NCI-H345 treated with DMSO at 0.1 percent for 48 hours (cell line): ENCODE data around the gene NLE1.
A peak's percentile ranks its signal among the peaks of the same experiment; 100 is the strongest.
"Not testable (repeated sequence)": the region's sequence is repeated elsewhere in the genome, so short reads cannot be mapped to it uniquely, and the experiment has no call there.

Experiments used
- DNase-seq: peaks from one replicate; lab custom pipeline; 2025; ENCODE audit not compliant: unreplicated experiment; lab: John Stamatoyannopoulos, UW

Gene NLE1

GRCh38 chr17:35129154-35129972 lies 12.7 kb downstream of the NLE1 start:
- DNase-seq = no peak

- no peak for DNase-seq
These were observed 14.2 kb downstream of the NLE1 start for GRCh38 chr17:35127751-35128514.

- no peak for DNase-seq
These were observed 20.8 kb downstream of the NLE1 start, which contains the start of gene FNDC8 for GRCh38 chr17:35121315-35121714. TSS of gene FNDC8 (plus strand) at chr17:35121615. CDS start at chr17:35121694, 79 bp downstream.

- DNase-seq = peak; percentile 64
These were observed 22.5 kb downstream of the NLE1 start, which contains the start of gene RAD51D for GRCh38 chr17:35119370-35120165. TSS of gene RAD51D (minus strand) at chr17:35119860. CDS start at chr17:35119613, 247 bp downstream.

GRCh38 chr17:35117984-35118383 lies 24.1 kb downstream of the NLE1 start:
- no peak for DNase-seq

- DNase-seq = no peak
These were observed 25.3 kb downstream of the NLE1 start for GRCh38 chr17:35116845-35117244.

GRCh38 chr17:35110791-35111190 lies 31.3 kb downstream of the NLE1 start:
- DNase-seq = not testable (repeated sequence)

- no peak for DNase-seq
These were observed 37.2 kb downstream of the NLE1 start for GRCh38 chr17:35104844-35105450.

- DNase-seq = no peak
These were observed 38.8 kb downstream of the NLE1 start for GRCh38 chr17:35103271-35103670.

- DNase-seq = no peak
These were observed 40.4 kb downstream of the NLE1 start for GRCh38 chr17:35101725-35102124.

GRCh38 chr17:35101036-35101435 lies 41.1 kb downstream of the NLE1 start:
- no peak for DNase-seq

- no peak for DNase-seq
These were observed 42.2 kb downstream of the NLE1 start for GRCh38 chr17:35099908-35100307.

- DNase-seq = no peak
These were observed 44.3 kb downstream of the NLE1 start for GRCh38 chr17:35097776-35098175.

- DNase-seq = no peak
These were observed 46.4 kb downstream of the NLE1 start for GRCh38 chr17:35095741-35096140.

GRCh38 chr17:35094902-35095301 lies 47.2 kb downstream of the NLE1 start:
- DNase-seq = no peak

- not testable (repeated sequence) for DNase-seq
These were observed 51.4 kb downstream of the NLE1 start for GRCh38 chr17:35090707-35091106.

GRCh38 chr17:35089586-35090296 lies 52.4 kb downstream of the NLE1 start:
- no peak for DNase-seq

- DNase-seq = peak; percentile 52
These were observed 53.1 kb downstream of the NLE1 start for GRCh38 chr17:35088881-35089585.

- peak; percentile 35 for DNase-seq
These were observed 53.7 kb downstream of the NLE1 start for GRCh38 chr17:35088356-35088880.
